Esophagus squamous epithelium (tissue), 4 donors: ENCODE data around the gene BACH2.

Experiments
- CTCF ChIP-seq, 6 experiments: fragments of 450-650 bp in 4 of 6; fragments of 200-600 bp in 2 of 6; sonication (generic) in 2 of 6; IDR thresholded peaks; one replicate each; pipeline ENCODE4 v1.5.1; 2016 to 2019; ENCODE audit warnings: antibody characterized with exemption in 6 of 6, mild to moderate bottlenecking in 4 of 6, moderate library complexity in 4 of 6
- POLR2A ChIP-seq, 4 donors: fragments of 450-650 bp; IDR thresholded peaks; one replicate each; pipeline ENCODE4 v1.6.1; 2017; ENCODE audit warnings: antibody characterized with exemption in 4 of 4, mild to moderate bottlenecking in 4 of 4, moderate library complexity in 3 of 4

- TF ChIP-seq POLR2A (IDR thresholded peaks at IDR 0.05): no peak
- no peak for TF ChIP-seq CTCF (IDR thresholded peaks at IDR 0.05)
Measured at GRCh38 chr6:89938014-89938413, 358.6 kb downstream of the BACH2 start.
